ENCODE measurements around the gene ARID1B.

DNA sequence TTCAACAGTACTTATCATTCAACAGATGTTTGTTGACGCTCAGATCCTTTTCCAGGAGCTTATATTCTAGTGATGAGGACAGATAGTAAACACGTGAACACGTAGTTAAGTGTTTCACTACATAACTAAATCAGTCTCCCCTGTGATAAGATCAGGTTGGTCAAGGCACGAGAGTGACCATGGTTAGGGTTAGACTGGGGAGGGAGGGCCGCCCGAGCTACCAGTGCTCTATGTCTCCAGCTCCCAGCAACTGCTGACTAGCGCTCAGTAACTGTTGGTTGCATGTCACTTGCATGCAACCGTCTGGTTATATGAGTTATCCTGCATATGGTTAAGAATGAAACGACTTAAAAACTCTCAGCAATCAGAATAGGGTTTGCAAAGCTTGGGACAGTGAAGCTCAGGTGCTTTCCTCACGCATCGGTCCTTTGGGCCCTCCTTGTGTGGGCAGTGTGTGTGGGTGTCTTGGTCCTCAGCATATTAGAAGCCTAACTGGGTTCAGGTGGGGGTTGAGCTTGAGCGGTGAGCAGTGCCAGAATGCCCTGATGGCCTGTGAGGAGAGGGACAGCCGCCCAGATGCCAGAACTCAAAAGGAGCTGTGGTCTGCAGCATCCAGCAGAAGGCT lies 120.8 kb downstream of the ARID1B start:
- TF ChIP-seq GATA2 (IDR thresholded peaks at IDR 0.05; ENCODE audit: low read depth, low read length) (no peak), GATA3 (IDR thresholded peaks at IDR 0.05; ENCODE audit: low read depth, low read length) (no peak)
